Measurements from ENCODE around the gene FLOT1.

DNA sequence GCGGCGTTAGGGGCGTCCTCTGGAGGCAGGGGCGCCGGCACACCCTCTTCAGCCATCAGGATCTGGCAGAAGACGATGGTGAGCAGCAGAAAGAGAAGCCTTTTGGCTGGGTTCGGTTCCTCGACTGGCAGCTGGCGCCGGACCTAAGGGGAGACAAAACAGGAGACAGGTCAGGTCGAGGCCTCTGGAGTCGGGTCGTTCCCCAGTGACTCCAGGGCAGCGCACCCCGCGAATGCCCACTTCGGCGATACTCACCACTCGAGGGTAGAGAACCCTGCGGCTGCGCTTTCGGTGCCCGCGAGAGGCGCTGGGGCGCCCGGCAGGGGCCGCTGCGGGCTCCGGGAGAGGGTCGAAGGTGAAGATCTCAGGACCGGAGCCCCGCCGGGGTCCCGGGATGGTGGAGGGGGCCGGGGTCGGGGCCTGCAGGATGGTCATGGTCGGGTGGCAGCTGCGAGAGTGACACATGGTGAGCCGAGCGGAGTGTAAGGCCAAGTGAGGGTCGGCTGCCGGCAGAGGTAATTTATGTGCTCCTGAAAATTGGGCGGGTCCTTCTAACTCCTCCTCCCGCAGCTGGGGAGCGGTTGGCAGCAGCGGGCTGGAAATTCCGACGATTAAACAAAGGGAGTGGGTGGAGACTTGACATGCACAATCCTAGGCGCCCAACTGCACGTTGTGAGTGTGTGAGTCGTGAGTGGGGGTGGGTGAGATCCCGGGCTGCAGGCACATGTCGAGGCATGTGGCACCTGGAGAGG is 1.7 kb upstream of the FLOT1 start, which contains the start of gene IER3:
- TF ChIP-seq, protein P1, sequence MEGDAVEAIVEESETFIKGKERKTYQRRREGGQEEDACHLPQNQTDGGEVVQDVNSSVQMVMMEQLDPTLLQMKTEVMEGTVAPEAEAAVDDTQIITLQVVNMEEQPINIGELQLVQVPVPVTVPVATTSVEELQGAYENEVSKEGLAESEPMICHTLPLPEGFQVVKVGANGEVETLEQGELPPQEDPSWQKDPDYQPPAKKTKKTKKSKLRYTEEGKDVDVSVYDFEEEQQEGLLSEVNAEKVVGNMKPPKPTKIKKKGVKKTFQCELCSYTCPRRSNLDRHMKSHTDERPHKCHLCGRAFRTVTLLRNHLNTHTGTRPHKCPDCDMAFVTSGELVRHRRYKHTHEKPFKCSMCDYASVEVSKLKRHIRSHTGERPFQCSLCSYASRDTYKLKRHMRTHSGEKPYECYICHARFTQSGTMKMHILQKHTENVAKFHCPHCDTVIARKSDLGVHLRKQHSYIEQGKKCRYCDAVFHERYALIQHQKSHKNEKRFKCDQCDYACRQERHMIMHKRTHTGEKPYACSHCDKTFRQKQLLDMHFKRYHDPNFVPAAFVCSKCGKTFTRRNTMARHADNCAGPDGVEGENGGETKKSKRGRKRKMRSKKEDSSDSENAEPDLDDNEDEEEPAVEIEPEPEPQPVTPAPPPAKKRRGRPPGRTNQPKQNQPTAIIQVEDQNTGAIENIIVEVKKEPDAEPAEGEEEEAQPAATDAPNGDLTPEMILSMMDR (IDR thresholded peaks at IDR 0.05 in 4 of 5, conservative IDR thresholded peaks at IDR 0.05 in 1 of 5), result peak; percentile 74 to 88 (median 80)
- peak; percentile 69 to 84 for TF ChIP-seq POLR2A (IDR thresholded peaks at IDR 0.05)
